ENCODE results near the gene OBSCN.

The OBSCN gene

DNA sequence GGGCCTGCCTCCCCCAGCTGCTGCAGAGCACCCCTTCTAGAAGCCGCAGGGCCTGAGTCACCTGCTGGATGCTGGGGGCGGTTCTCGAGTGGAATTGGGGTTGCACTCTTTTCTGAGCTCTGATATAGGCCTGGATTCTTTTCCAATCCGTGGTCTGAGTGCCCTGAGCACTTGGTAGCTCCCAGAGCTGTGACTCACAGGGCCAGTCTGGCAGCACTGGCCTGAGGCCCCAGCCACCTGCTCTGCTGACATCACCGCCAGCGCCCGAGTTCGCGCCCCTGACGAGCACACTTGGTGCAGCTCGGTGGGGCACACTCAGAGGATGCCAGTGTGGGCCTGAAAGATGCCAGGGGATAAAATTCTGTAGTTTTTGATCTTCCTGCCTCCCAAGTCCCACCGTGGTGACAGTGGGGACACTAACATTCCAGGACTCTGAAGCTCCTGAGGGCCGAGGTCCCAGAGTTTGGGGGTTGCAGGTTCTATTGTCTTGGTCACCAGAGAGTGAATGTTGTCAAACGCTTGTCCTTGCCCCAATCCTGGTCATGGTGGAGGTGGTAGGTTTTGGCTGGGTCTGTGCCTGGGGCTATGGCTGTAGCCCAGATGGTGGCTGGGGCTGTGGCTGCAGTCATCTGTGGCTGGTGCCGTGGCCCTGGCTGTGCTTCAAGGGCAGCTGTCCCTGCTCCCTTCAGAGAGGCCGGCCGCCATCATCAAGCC, 74.6 kb downstream of the OBSCN start:
- in situ Hi-C loops (cut with HindIII; ENCODE audit: low sequenced_read_pairs), result no loop called here
- H3K4me3 ChIP-seq (ENCODE audit: low read depth, low read length), result no peak overlapping the region
- TF ChIP-seq, protein P1, sequence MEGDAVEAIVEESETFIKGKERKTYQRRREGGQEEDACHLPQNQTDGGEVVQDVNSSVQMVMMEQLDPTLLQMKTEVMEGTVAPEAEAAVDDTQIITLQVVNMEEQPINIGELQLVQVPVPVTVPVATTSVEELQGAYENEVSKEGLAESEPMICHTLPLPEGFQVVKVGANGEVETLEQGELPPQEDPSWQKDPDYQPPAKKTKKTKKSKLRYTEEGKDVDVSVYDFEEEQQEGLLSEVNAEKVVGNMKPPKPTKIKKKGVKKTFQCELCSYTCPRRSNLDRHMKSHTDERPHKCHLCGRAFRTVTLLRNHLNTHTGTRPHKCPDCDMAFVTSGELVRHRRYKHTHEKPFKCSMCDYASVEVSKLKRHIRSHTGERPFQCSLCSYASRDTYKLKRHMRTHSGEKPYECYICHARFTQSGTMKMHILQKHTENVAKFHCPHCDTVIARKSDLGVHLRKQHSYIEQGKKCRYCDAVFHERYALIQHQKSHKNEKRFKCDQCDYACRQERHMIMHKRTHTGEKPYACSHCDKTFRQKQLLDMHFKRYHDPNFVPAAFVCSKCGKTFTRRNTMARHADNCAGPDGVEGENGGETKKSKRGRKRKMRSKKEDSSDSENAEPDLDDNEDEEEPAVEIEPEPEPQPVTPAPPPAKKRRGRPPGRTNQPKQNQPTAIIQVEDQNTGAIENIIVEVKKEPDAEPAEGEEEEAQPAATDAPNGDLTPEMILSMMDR (IDR thresholded peaks at IDR 0.05; ENCODE audit: low read depth, low read length), result no peak
- DNase-seq (ENCODE audit: low read depth, low spot score), result no peak

DNA sequence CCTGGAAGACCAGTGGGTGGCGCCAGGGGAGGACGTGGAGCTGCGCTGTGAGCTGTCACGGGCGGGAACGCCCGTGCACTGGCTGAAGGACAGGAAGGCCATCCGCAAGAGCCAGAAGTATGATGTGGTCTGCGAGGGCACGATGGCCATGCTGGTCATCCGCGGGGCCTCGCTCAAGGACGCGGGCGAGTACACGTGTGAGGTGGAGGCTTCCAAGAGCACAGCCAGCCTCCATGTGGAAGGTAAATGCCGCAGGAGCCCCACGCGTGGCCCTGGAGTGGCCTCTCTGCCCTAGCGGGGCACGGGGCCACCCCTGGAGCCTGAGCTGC, 75.2 kb downstream of the OBSCN start:
- H3K4me3 ChIP-seq (ENCODE audit: low read depth, low read length), result no peak overlapping the region
- in situ Hi-C loops (cut with HindIII; ENCODE audit: low sequenced_read_pairs), result no loop called here
- DNase-seq (ENCODE audit: low read depth, low spot score), result no peak
- TF ChIP-seq, protein P1 (IDR thresholded peaks at IDR 0.05; ENCODE audit: low read depth, low read length), result no peak

DNA sequence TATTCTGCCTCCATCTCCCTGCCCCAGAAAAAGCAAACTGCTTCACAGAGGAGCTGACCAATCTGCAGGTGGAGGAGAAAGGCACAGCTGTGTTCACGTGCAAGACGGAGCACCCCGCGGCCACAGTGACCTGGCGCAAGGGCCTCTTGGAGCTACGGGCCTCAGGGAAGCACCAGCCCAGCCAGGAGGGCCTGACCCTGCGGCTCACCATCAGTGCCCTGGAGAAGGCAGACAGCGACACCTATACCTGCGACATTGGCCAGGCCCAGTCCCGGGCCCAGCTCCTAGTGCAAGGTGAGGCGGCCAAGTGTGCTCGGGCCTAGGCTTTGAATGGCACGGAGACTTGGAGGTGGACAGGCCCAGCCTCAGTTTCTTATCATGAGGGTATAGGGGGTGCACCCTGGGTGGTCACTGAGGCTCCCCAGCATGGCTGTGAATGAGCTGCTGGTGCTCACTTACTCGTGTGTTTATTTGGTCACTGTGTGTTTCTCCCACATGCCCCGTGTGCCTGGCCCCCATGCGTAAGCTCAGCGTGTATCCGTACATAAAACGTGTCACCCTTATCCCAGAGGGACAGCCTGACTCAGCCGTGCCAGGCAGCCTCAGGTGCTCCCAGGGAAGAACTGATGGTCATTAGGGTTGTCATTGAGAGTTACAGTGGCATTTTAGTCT, 75.8 kb downstream of the OBSCN start:
- in situ Hi-C loops (cut with HindIII; ENCODE audit: low sequenced_read_pairs), result no loop called here
- no peak for DNase-seq (ENCODE audit: low read depth, low spot score)
- TF ChIP-seq, protein P1 (IDR thresholded peaks at IDR 0.05; ENCODE audit: low read depth, low read length), result no peak
- no peak overlapping the region for H3K4me3 ChIP-seq (ENCODE audit: low read depth, low read length)

DNA sequence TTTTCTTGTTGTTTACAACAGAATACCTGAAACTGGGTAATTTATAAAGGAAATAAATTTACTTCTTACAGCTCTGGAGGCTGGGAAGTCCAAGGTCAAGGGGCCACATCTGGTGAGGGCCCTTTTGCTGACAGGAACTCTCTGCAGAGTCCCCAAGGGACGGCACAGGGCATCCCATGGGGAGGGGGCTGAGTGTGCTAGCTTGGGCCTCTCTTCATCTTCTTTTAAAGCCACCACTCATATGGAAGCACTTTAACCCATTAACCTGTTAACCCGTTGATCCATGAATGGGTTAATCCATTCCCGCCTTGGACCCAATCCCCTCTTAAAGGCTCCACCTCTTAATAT, 76.3 kb downstream of the OBSCN start:
- TF ChIP-seq, protein P1 (IDR thresholded peaks at IDR 0.05; ENCODE audit: low read depth, low read length), result no peak
- no peak for DNase-seq (ENCODE audit: low read depth, low spot score)
- in situ Hi-C loops (cut with HindIII; ENCODE audit: low sequenced_read_pairs), result no loop called here
- H3K4me3 ChIP-seq (ENCODE audit: low read depth, low read length), result no peak overlapping the region

DNA sequence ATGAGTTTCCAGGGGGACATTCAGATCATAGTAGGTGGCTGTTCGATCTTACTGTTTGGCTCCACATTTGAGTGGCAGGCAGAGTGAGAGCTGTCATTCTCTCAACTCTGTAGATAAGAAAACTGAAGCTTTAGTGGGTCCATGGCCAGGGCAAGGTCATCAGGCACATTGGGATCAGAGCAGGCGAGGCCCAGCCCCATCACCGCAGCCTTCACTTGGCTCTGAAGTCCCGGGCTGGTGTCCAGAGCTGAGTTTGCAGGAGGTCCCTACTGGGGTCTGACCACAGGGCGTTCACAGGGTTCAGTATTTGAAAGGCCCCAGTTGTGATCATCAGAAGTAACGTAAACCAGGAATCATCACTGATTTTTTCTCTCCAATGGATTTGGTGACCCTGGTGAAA, 76.7 kb downstream of the OBSCN start:
- DNase-seq (ENCODE audit: low read depth, low spot score), result no peak
- TF ChIP-seq, protein P1 (IDR thresholded peaks at IDR 0.05; ENCODE audit: low read depth, low read length), result no peak
- in situ Hi-C loops (cut with HindIII; ENCODE audit: low sequenced_read_pairs), result no loop called here
- H3K4me3 ChIP-seq (ENCODE audit: low read depth, low read length), result no peak overlapping the region

DNA sequence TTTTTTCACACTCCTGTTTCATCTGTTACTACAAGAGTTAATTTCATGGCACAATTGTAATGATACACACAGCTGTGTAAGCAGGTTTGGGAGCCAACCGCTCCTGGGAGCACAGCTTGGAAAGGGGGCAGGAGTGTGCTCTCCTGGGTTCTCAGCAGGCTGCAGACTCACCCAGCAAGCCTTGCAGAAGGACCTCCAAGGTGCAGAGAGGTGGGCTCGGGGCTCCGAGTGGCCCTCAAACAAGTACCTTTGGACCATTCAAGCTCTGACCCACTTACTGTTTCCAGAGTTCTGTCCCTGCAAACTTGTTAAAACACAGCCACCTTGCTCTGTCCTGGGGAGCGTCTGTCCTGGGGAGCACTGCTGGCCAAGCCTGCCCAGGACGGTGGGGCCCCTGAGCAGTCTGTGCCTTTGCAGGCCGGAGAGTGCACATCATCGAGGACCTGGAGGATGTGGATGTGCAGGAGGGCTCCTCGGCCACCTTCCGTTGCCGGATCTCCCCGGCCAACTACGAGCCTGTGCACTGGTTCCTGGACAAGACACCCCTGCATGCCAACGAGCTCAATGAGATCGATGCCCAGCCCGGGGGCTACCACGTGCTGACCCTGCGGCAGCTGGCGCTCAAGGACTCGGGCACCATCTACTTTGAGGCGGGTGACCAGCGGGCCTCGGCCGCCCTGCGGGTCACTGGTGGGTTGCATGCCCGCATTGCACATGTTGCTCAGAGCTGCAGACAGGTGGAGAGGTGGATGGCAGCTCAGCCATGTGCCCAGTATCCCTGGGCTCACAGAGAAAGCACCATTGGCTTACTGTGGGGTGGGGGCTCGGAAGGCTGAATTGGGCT, 78.0 kb downstream of the OBSCN start:
- in situ Hi-C loops (cut with HindIII; ENCODE audit: low sequenced_read_pairs), result no loop called here
- TF ChIP-seq, protein P1 (IDR thresholded peaks at IDR 0.05; ENCODE audit: low read depth, low read length), result no peak
- H3K4me3 ChIP-seq (ENCODE audit: low read depth, low read length), result no peak overlapping the region
- DNase-seq (ENCODE audit: low read depth, low spot score), result no peak
